Middle frontal gyrus (tissue), 1 donor: Measurements from ENCODE around the gene APOA4.
"Not testable (repeated sequence)": the region's sequence is repeated elsewhere in the genome, so short reads cannot be mapped to it uniquely, and the experiment has no call there.

Source experiments
- DNase-seq: peaks from one replicate; pipeline ENCODE4 v3.0.0-alpha.2; 2015; ENCODE audit warnings: low spot score; ENCODE audit errors: extremely low spot score

Gene APOA4

GRCh38 chr11:116804001-116804400, 19.1 kb downstream of the APOA4 start:
- no peak for DNase-seq

GRCh38 chr11:116801662-116802061, 21.4 kb downstream of the APOA4 start:
- not testable (repeated sequence) for DNase-seq

GRCh38 chr11:116800610-116801009, 22.5 kb downstream of the APOA4 start:
- no peak for DNase-seq

- DNase-seq, result no peak
Measured at GRCh38 chr11:116798368-116798767, 24.7 kb downstream of the APOA4 start.

DNA sequence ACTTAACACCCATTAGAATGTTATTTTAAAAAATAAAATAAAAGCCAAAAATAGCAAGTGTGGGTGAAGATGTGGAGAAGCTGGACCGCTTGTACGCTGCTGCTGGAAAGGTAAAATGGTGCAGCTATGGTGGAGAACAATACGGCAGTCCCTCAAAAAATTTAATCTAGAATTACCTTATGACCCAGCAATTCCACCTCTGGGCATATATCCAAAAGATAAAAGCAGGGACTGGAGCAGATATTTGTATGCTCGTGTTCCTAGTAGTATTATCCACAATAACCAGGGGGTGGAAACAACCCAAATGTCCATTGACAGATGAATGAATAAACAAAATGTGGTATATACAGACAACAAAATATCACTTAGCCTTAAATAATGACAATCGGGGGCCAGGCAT, 25.3 kb downstream of the APOA4 start:
- DNase-seq, result no peak

DNA sequence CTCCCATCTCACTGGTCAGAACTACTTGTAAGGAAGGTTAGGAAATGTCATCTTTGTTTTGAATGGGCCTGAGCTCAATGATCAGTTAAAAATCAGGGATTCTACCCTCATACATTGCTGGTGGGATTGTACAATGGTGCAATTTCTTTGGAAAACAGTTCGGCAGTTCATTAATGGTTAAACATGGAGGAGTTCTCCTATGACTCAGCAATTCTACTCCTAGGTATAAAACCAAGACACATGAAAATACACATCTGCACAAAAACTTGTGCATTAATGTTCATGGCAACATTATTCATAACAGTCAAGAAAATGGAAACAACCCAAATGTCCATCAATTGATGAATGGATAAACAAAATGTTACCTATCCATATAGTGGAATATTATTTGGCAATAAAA, 26.6 kb downstream of the APOA4 start:
- no peak for DNase-seq

GRCh38 chr11:116794851-116795250, 28.3 kb downstream of the APOA4 start:
- DNase-seq, result no peak

DNA sequence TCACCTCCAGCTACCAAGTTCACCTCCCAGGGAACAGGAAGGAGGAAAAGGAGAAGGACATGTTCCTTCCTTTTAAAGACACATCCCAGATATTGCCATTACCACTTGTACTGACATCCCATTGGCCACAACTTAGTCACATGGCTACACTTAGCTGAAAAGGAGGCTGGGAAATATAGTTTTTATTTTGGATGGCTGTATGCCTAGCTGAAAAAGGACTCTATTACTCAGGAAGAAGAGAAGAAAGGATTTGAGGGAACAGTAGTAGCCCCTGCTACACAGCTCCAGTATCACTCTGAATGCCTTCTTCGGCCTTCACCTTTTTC, 29.4 kb downstream of the APOA4 start:
- DNase-seq, result no peak

GRCh38 chr11:116792869-116793771, 30.0 kb downstream of the APOA4 start:
- DNase-seq, result no peak

DNA sequence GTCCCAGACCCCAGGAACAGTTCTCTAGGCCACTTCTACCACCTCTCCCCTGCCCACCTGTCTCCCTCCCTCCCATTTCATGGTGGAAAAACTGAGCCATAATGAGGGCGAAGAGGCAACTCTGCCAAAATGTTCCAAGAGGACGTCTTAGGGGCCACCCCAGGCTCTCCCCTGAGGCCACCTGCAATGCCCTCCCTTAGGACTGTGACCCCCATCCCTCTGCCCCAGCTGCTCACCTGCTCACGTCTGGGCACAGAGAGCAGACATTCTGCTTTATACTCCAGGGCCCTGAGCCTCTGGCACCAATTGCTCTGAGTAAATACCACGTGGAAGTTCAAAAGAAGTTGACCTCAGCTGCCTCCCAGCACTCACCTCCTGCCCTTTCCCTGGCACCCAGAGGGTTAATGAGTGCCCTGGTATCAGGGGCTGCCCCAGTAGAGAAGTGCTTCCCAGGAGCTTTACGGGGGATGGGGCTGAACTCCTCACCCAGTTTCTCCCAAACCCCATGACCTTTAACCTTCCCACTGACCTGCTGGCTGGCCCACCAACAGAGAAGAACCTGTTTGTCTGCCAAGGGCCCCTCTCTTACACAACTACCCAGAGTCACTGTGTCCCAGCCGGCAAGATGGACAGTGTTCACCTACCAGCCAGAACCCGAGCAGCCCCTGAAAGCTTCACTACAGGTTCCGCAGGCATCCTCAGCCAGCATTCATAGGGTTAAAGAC, 30.8 kb downstream of the APOA4 start:
- no peak for DNase-seq

- DNase-seq, result no peak
Measured at GRCh38 chr11:116791813-116792143, 31.3 kb downstream of the APOA4 start, which contains the start of gene APOA5. Gene APOA5 (minus strand): TSS chr11:116791879. CDS start chr11:116791860, 19 bp downstream.

- DNase-seq, result peak; percentile 51
Measured at GRCh38 chr11:116791002-116791812, 31.9 kb downstream of the APOA4 start.

DNA sequence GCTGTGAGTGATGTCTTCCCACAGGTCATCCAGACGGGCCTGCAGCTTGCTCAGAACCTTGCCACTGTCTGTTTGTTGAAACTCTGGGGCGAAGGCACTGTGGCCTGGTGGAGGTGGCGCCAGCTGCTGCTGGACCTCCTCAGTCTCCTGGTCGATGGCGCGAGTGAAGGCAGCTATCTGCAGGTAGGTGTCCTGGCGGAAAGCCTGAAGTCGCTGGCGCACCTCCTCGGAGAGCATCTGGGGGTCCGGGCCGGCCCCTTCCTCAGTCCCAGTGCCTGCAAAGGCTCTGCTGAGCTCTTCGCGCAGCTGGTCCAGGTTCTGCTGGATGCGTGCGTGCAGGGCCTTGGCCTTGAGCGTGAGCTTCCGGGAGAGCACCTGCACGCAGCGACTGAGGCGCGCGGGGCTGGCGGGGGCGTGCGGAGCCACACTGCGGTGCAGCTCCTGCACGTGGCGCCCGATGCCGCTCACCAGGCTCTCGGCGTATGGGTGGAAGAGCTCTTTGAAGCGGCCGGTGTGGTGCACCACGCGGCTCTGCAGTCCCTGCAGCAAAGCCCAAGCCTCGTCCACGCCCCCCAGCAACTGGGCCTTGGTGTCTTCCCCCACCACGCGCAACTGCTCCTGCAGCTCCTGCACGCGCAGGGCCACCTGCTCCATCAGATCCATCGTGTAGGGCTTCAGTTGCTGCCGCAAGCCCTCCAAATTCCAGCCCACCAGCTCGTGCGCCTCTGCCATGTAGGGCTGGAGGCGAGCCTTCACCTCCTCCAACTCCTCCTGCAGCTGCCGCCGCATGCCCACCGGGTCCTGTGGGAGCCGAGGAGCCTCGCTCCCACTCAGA, 32.7 kb downstream of the APOA4 start:
- no peak for DNase-seq

- no peak for DNase-seq
Measured at GRCh38 chr11:116788975-116789374, 34.1 kb downstream of the APOA4 start.

- no peak for DNase-seq
Measured at GRCh38 chr11:116788534-116788933, 34.6 kb downstream of the APOA4 start.

- DNase-seq, result peak; percentile 65
Measured at GRCh38 chr11:116787786-116788486, 35.2 kb downstream of the APOA4 start, which contains the start of gene ZPR1. Gene ZPR1 (minus strand): TSS chr11:116788023. CDS start chr11:116787990, 33 bp downstream.

DNA sequence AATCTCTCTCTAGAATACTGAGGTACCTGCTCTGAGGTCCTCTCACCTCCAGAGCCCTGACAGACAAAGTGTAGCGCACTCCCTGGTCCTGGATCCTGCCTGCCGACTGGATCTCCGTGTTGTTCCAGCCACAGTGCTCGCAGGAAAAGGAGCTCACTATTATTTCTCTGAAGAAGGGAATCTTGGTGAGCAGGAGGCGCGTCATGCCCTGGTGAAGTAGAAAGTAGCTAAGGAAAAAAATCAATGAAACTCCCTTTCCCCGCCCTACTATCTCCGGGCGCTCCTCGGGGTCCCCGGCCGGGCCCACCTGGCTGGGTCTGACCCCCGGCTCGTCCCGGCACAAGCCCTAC, 35.7 kb downstream of the APOA4 start:
- no peak for DNase-seq

GRCh38 chr11:116786966-116787365, 36.1 kb downstream of the APOA4 start:
- DNase-seq, result no peak

GRCh38 chr11:116786326-116786725, 36.8 kb downstream of the APOA4 start:
- DNase-seq, result no peak

- DNase-seq, result no peak
Measured at GRCh38 chr11:116782728-116783127, 40.4 kb downstream of the APOA4 start.
